ENCODE results near the gene UMAD1.

Gene UMAD1

GRCh38 chr7:7768977-7769709 lies 128.6 kb downstream of the UMAD1 start:
- TF ChIP-seq EZH2 (IDR thresholded peaks at IDR 0.05; ENCODE audit: borderline replicate concordance, low read depth, low read length, severe bottlenecking) (no peak), CTCF (IDR thresholded peaks at IDR 0.05; ENCODE audit: borderline replicate concordance, extremely low read depth, low read length, poor library complexity, severe bottlenecking) (no peak)
- Histone ChIP-seq H3K27ac (ENCODE audit: low read length) (no peak overlapping the region), H3K79me2 (ENCODE audit: insufficient read depth, low read length) (no peaks in the 10 kb centered on the region), H4K20me1 (ENCODE audit: insufficient read depth, low read length) (no peaks in the 10 kb centered on the region), H3K4me1 (ENCODE audit: insufficient read depth, low read length) (peaks cover 24% of the 10 kb centered on the region), H3K9ac (ENCODE audit: low read depth, low read length) (no peak overlapping the region), H3K4me2 (ENCODE audit: insufficient read depth, low read length) (no peak overlapping the region), H3K36me3 (ENCODE audit: insufficient read depth, low read length) (no peaks in the 10 kb centered on the region), H3K9me3 (ENCODE audit: insufficient read depth, low read length, severe bottlenecking) (no peaks in the 10 kb centered on the region), H3K4me3 (ENCODE audit: low read depth in 1 of 2, low read length in 2 of 2) (no peak overlapping the region), H2AFZ (ENCODE audit: low read depth, low read length) (no peak overlapping the region), H3K27me3 (ENCODE audit: insufficient read depth, low read length, poor library complexity) (no peaks in the 10 kb centered on the region)
- ATAC-seq (ENCODE audit: insufficient read depth, low read depth) (no peak), DNase-seq (no peak)

GRCh38 chr7:7769710-7770627 lies 129.4 kb downstream of the UMAD1 start:
- Histone ChIP-seq H3K36me3 (ENCODE audit: insufficient read depth, low read length) (no peaks in the 10 kb centered on the region), H3K79me2 (ENCODE audit: insufficient read depth, low read length) (no peaks in the 10 kb centered on the region), H3K27me3 (ENCODE audit: insufficient read depth, low read length, poor library complexity) (no peaks in the 10 kb centered on the region), H3K9ac (ENCODE audit: low read depth, low read length) (no peak overlapping the region), H3K27ac (ENCODE audit: low read length) (no peak overlapping the region), H2AFZ (ENCODE audit: low read depth, low read length) (no peak overlapping the region), H3K4me3 (ENCODE audit: low read depth in 1 of 2, low read length in 2 of 2) (no peak overlapping the region), H3K4me1 (ENCODE audit: insufficient read depth, low read length) (peaks cover 17% of the 10 kb centered on the region), H4K20me1 (ENCODE audit: insufficient read depth, low read length) (no peaks in the 10 kb centered on the region), H3K9me3 (ENCODE audit: insufficient read depth, low read length, severe bottlenecking) (no peaks in the 10 kb centered on the region), H3K4me2 (ENCODE audit: insufficient read depth, low read length) (no peak overlapping the region)
- no peak for TF ChIP-seq CTCF (IDR thresholded peaks at IDR 0.05; ENCODE audit: borderline replicate concordance, extremely low read depth, low read length, poor library complexity, severe bottlenecking)
- TF ChIP-seq EZH2 (IDR thresholded peaks at IDR 0.05; ENCODE audit: borderline replicate concordance, low read depth, low read length, severe bottlenecking): no peak
- ATAC-seq (ENCODE audit: insufficient read depth, low read depth) (no peak), DNase-seq (no peak)

DNA sequence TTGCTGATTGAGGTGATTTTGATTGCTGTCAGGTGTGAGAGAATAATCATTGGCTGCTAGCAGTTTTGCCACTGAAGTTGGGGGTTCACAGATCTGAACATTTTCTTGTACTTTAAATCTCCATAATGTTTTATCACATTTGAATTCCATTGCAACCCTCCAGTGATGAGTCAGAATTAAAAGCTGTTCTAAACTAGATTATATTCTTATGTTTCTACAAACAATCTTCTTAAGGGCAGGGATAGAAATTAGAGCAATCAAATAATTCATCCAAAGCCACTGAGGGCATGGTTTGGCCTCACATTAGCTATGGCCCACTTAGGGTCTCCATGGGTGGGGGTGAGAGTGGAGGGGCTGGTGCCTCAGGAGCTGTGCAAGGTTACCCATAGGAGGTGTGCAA lies 130.9 kb downstream of the UMAD1 start:
- no peak for DNase-seq
- TF ChIP-seq EZH2 (IDR thresholded peaks at IDR 0.05; ENCODE audit: borderline replicate concordance, low read depth, low read length, severe bottlenecking) (no peak), CTCF (IDR thresholded peaks at IDR 0.05; ENCODE audit: borderline replicate concordance, extremely low read depth, low read length, poor library complexity, severe bottlenecking) (no peak)
- no peak for ATAC-seq (ENCODE audit: insufficient read depth, low read depth)
- Histone ChIP-seq H3K79me2 (ENCODE audit: insufficient read depth, low read length) (no peaks in the 10 kb centered on the region), H3K9me3 (ENCODE audit: insufficient read depth, low read length, severe bottlenecking) (no peaks in the 10 kb centered on the region), H2AFZ (ENCODE audit: low read depth, low read length) (no peak overlapping the region), H3K4me1 (ENCODE audit: insufficient read depth, low read length) (peaks cover 15% of the 10 kb centered on the region), H3K9ac (ENCODE audit: low read depth, low read length) (no peak overlapping the region), H3K4me3 (ENCODE audit: low read depth in 1 of 2, low read length in 2 of 2) (no peak overlapping the region), H3K4me2 (ENCODE audit: insufficient read depth, low read length) (no peak overlapping the region), H3K36me3 (ENCODE audit: insufficient read depth, low read length) (no peaks in the 10 kb centered on the region), H3K27ac (ENCODE audit: low read length) (no peak overlapping the region), H3K27me3 (ENCODE audit: insufficient read depth, low read length, poor library complexity) (no peaks in the 10 kb centered on the region), H4K20me1 (ENCODE audit: insufficient read depth, low read length) (no peaks in the 10 kb centered on the region)

All from DND-41 (cell line).